GM12878 (cell line): ENCODE measurements around the gene TOLLIP.
"Not testable (repeated sequence)": the region's sequence is repeated elsewhere in the genome, so short reads cannot be mapped to it uniquely, and the experiment has no call there.

Source experiments
- EGR1 ChIP-seq, 2 experiments: IDR thresholded peaks; 1 replicate in 1 of 2; 2 replicates in 1 of 2; pipeline ENCODE4 v1.6.1; 2011 to 2012; ENCODE audit warnings: low read depth in 2 of 2, low read length in 2 of 2, borderline replicate concordance in 1 of 2, mild to moderate bottlenecking in 1 of 2, moderate library complexity in 1 of 2
- EZH2 ChIP-seq: IDR thresholded peaks from 2 replicates; pipeline ENCODE4 v1.6.1; 2012; ENCODE audit warnings: low read depth, mild to moderate bottlenecking, control low read depth, inconsistent platforms, low read length, borderline replicate concordance; ENCODE audit not compliant: control insufficient read depth
- PML ChIP-seq: IDR thresholded peaks from 2 replicates; pipeline ENCODE4 v1.6.1; 2012; ENCODE audit warnings: low read length, inconsistent platforms
- POLR2A ChIP-seq: IDR thresholded peaks from 2 replicates; pipeline ENCODE4 v1.6.1; 2011; ENCODE audit warnings: low read depth, mild to moderate bottlenecking, low read length
- SREBF2 ChIP-seq: IDR thresholded peaks from 2 replicates; pipeline ENCODE4 v1.6.1; 2012; ENCODE audit warnings: mild to moderate bottlenecking, low read length
- TF ChIP-seq, protein P1 (sequence below): fragments of 450-650 bp; IDR thresholded peaks from 2 replicates; pipeline ENCODE4 v1.6.1; 2017; ENCODE audit warnings: mild to moderate bottlenecking

GRCh38 chr11:1266976-1267375 is 42.5 kb downstream of the TOLLIP start:
- not testable (repeated sequence) for TF ChIP-seq EZH2; PML; POLR2A; EGR1 (IDR thresholded peaks at IDR 0.05; ENCODE audit: borderline replicate concordance in 1 of 2, low read depth in 2 of 2, low read length in 2 of 2); SREBF2
- TF ChIP-seq, protein P1, sequence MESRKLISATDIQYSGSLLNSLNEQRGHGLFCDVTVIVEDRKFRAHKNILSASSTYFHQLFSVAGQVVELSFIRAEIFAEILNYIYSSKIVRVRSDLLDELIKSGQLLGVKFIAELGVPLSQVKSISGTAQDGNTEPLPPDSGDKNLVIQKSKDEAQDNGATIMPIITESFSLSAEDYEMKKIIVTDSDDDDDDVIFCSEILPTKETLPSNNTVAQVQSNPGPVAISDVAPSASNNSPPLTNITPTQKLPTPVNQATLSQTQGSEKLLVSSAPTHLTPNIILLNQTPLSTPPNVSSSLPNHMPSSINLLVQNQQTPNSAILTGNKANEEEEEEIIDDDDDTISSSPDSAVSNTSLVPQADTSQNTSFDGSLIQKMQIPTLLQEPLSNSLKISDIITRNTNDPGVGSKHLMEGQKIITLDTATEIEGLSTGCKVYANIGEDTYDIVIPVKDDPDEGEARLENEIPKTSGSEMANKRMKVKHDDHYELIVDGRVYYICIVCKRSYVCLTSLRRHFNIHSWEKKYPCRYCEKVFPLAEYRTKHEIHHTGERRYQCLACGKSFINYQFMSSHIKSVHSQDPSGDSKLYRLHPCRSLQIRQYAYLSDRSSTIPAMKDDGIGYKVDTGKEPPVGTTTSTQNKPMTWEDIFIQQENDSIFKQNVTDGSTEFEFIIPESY, result not testable (repeated sequence)
